ENCODE data around the gene SEC14L3. TPM values are rescaled to one million over a fixed set of nuclear protein-coding genes. Genes with fewer than 3 reads are reported as not detected.
"Not testable (repeated sequence)": the region's sequence is repeated elsewhere in the genome, so short reads cannot be mapped to it uniquely, and the experiment has no call there.

The SEC14L3 gene
- total RNA-seq, 1 donor from 2014 or later, result not detected

GRCh38 chr22:30453731-30454510 is 17.9 kb downstream of the SEC14L3 start:
- no peak for DNase-seq (ENCODE audit: low spot score in 2 of 2, unreplicated experiment in 2 of 2)
- peaks cover 4% of the 10 kb centered on the region for H3K4me1 Mint-ChIP-seq
- TF ChIP-seq CTCF (IDR thresholded peaks at IDR 0.05; ENCODE audit: unreplicated experiment), result no peak
- no peaks in the 10 kb centered on the region for H3K9me3 Mint-ChIP-seq
- H3K36me3 Mint-ChIP-seq, result no peaks in the 10 kb centered on the region
- no peak overlapping the region for H3K4me3 Mint-ChIP-seq
- H3K27me3 Mint-ChIP-seq (ENCODE audit: low read depth), result peaks cover 22% of the 10 kb centered on the region
- no peak overlapping the region for H3K27ac Mint-ChIP-seq

- no peak for TF ChIP-seq CTCF (IDR thresholded peaks at IDR 0.05; ENCODE audit: unreplicated experiment)
- Mint-ChIP-seq H3K4me3 (no peak overlapping the region), H3K9me3 (no peaks in the 10 kb centered on the region), H3K27me3 (ENCODE audit: low read depth) (peaks cover 20% of the 10 kb centered on the region), H3K27ac (no peak overlapping the region), H3K36me3 (no peaks in the 10 kb centered on the region), H3K4me1 (peaks cover 4% of the 10 kb centered on the region)
- no peak for DNase-seq (ENCODE audit: low spot score in 2 of 2, unreplicated experiment in 2 of 2)
These were observed 19.0 kb downstream of the SEC14L3 start for GRCh38 chr22:30452861-30453260.

GRCh38 chr22:30451488-30451887 is 20.3 kb downstream of the SEC14L3 start:
- H3K4me1 Mint-ChIP-seq; DNase-seq (ENCODE audit: low spot score in 2 of 2, unreplicated experiment in 2 of 2); H3K27ac Mint-ChIP-seq; H3K9me3 Mint-ChIP-seq; H3K36me3 Mint-ChIP-seq; H3K4me3 Mint-ChIP-seq: not testable (repeated sequence)
- peaks cover 10% of the 10 kb centered on the region for H3K27me3 Mint-ChIP-seq (ENCODE audit: low read depth)

- H3K4me3 Mint-ChIP-seq, result no peak overlapping the region
- peaks cover 7% of the 10 kb centered on the region for H3K27me3 Mint-ChIP-seq (ENCODE audit: low read depth)
- no peak overlapping the region for H3K27ac Mint-ChIP-seq
- no peak for DNase-seq (ENCODE audit: low spot score in 2 of 2, unreplicated experiment in 2 of 2)
- peaks cover 13% of the 10 kb centered on the region for H3K4me1 Mint-ChIP-seq
- no peak for TF ChIP-seq CTCF (IDR thresholded peaks at IDR 0.05; ENCODE audit: unreplicated experiment)
- H3K36me3 Mint-ChIP-seq, result no peaks in the 10 kb centered on the region
- no peaks in the 10 kb centered on the region for H3K9me3 Mint-ChIP-seq
These were observed 24.2 kb downstream of the SEC14L3 start for GRCh38 chr22:30447656-30448055.

- Mint-ChIP-seq H3K27me3 (ENCODE audit: low read depth) (peaks cover 6% of the 10 kb centered on the region), H3K36me3 (no peaks in the 10 kb centered on the region), H3K4me1 (peaks cover 9% of the 10 kb centered on the region), H3K27ac (no peak overlapping the region), H3K4me3 (no peak overlapping the region), H3K9me3 (no peaks in the 10 kb centered on the region)
- no peak for DNase-seq (ENCODE audit: low spot score in 2 of 2, unreplicated experiment in 2 of 2)
- TF ChIP-seq CTCF (IDR thresholded peaks at IDR 0.05; ENCODE audit: unreplicated experiment), result peak; percentile 54
These were observed 26.2 kb downstream of the SEC14L3 start for GRCh38 chr22:30445438-30446145.
